GM21367 (cell line): ENCODE data around the gene CADM1.

Source experiments
- ATAC-seq: cut with Tn5 transposase; IDR thresholded peaks from one replicate; pipeline ENCODE4 v1.9.1; 2021; ENCODE audit not compliant: unreplicated experiment

The CADM1 gene

DNA sequence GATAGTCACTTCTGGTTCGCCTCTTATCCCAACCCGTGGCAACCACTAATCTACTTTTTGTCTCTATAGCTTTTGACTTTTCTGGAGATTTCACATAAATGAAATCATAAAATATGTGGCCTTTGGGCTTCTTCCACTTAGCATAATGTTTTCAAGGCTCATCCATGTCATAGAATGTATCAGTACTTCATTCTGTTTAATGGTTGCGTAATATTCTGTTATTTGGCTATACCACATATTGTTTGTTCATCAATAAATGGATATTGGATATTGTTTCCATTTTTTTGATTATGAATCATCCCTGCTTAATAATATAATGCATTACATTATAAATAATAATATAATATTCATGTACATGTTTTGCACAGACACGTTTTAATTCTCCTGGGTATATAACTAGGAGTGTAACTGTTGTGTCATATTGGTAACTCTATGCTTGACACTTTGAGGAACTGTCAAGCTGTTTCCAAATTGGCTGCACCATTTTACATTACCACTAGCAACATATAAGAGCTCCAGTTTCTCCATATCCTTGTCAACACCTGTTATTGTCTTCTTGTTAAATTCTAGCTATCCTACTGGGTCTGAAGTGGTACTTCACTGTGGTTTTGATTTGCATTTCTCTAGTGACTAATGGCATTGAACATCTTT, 181.5 kb downstream of the CADM1 start:
- no peak for ATAC-seq

DNA sequence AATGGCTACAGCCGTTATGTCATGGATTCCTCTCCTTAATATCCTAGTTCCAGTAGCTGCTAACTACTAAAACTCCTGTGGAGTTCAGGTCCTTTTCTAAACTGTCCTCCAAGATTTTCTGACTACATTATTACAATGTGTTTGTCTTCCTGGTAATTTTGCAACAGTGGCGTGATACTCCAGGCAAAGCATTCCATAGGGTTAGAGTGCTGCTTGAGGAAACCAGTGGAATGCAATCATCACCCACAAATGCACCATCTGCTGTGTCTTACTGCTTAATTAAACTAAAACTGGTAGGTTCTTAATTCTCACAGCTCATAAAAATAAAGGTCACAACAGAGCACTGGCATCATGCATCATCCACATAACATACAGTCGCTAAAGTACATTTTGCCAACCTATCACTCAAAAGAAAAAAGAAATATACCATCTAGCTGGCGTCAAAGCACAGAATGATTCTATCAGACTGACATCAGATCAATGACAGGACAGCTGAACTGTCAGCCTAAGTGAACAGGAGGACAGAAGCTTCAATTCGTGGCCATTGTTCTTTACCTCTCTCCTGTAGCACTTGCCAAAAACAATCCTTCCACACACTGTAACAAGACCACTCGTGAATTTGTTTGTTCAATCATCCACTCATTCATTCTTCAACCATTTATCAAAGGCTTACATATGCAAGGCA, 182.5 kb downstream of the CADM1 start:
- ATAC-seq = no peak

DNA sequence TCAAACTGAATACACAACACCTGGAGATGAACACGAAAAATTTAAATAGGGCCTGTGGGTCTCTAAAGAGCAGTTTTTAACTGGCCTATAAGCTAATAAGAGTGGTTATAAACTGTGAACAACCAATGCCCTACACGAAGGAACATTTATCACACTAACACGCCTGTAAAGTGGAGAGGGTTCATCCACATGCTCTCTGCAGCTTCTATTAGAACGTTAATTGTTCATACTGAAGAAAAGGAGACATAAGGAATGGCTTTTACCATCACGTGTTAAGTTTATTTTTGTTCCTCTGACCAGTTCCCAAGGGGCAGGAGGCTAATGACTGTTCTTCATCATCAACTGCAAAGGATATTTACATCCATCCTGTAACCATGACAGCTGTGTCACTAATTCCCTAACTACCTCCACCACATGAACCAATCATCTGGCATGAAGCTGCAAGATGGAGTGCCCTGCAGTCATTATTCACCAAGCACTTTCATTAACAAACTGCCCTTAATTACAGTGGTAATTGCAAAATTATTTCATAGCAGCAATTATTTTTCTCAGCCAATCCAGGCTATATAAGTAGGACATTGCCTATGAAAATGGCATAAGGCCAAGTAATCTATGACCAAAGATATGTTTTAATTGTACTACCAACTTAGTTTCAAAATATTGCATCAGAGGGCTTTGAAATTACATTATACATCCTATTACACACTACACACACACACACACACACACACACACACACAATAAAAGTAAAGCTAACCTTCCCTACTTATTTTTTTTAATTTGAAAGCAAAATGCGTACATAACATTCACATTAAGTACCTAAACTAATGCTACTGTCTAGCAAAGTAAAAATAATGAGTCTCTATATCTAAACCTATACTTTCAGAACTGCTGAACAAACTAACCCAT, 186.7 kb downstream of the CADM1 start:
- no peak for ATAC-seq

DNA sequence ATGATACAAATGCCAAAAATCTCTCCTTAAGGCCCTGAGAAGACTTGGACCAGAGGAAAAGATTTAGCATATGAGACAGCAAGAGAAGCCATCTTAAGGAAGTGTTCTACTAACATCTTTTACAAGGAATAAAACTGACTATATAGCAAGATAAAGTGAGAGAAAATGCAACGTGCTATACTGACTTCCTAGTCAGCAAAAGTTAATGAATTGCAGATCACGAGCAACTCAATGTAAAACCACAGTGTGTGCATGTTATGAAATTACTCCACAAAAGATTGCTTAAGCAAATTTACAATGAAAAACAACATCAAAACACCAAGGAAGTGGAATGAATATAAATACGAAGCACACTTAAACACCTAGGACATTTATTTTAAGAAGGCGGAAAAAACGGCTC, 187.5 kb downstream of the CADM1 start:
- ATAC-seq = no peak

DNA sequence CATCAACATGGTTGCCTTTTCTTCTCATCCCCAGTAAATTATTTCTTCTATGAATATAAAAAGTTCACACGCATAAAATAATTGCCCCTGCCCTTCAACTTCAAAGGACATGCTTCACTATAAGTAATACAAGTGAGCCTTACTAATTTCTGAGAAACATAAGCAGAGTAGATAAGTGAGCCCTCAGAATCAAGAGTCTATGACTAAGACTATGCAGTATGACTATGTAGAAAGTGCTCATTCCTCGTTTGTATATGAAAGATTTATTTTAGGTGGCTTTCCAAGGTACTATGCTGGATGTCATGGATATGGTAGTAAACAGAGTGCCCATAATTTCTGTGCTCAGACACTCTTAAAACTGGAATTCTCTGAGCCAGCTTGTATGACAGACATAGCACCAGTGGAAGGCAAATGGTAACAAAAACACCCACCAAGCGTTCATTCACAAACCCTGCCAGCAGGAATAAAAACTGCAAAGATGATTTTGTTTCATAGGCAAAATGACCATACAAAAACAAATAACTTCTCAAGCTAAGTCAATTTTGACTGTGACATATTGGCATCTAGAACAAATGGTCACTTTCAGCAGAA, 189.8 kb downstream of the CADM1 start:
- no peak for ATAC-seq

DNA sequence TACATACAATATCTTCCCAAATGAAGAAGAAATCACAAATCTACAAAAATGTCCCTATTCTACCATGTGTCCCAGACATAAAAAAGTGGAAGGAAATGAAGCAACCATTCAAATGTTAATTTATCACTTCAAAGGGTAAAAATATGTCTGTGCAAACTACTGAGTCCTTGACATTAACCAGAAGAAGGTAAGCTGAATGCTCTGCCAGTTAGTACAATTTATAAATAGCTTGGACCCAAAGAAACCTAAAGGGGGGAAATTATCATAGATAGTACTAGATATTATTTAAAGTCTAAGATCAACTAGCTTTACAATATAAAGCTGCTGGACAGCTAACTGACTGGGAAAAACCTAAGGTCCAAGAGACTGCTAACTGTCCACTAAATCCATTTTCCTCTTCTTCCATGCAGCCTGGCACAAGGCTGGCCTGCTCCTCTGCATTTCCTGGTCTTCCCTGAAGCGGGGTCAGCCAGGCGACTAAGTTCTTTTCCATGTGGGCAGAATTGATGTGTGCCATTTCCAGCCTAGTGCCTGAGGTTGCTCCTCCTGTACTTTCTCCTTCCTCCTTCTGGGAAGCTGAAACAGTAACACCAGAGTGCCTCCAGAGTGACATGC, 190.9 kb downstream of the CADM1 start:
- no peak for ATAC-seq

DNA sequence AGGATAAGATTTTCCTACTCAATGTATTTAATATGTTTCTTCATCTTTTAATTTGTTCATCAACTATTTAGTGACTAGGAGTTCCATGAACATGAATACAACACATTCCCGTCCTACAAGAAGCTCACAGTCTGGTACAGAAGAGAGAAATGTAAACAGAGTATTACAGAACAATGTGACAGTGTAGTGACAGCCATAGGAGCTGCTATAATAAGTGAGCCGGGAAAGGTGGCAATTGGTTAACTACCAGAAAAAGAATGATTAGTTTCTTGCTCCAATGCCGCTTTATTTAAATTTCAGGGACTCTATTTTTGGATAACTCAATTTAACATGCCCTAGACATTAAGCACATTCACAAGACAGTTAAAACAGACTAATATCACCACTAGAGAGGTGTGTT, 192.3 kb downstream of the CADM1 start:
- no peak for ATAC-seq

DNA sequence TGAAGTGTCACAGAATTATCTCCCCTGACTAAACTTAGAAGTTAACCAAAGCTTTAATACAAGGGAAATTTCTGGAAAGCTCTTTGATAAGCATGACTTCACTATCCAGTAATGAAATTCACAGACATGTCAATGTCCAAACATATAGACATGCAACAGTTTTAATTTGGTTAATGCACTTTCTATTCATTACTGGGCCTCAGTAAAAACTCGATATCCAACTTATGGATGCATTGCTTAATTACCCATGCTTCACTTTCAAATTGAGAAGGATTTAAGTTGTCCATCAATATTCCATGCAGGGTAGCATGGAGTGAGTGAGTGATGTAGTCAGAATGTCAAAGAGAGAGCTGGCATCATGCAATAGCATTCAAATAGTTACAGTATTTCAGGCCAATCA, 197.5 kb downstream of the CADM1 start:
- no peak for ATAC-seq

DNA sequence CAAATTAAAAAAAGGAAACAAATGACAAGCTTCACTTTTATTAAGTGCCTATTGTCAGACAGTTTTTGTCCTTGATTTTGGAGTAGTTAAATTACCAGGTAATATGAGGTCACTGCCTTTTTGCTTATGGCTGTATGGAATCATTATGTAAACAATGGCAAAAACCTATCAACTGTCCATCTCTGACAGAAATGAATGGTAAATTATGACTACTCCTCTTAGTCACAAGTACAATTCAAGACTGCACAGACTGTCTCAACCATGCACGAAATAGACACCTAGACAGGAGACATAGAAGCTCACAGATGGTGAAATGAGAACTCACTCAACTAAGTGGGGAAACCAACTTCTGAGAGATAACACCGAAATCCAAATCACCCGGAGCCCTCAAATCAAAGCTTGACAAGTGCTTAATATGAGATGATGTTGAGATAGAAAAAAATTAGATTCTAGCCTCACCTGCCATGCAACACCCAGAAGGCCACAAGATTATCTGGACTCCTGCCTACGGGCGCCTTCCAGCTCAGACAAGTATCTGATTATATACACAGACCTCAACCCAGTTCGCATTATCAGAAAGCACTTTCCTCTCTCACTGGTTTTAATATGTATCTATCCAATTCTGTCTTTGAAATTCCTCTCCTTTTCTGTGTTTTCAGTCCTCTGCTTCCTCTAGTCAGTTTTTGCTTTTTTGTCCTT, 199.3 kb downstream of the CADM1 start:
- ATAC-seq = no peak

DNA sequence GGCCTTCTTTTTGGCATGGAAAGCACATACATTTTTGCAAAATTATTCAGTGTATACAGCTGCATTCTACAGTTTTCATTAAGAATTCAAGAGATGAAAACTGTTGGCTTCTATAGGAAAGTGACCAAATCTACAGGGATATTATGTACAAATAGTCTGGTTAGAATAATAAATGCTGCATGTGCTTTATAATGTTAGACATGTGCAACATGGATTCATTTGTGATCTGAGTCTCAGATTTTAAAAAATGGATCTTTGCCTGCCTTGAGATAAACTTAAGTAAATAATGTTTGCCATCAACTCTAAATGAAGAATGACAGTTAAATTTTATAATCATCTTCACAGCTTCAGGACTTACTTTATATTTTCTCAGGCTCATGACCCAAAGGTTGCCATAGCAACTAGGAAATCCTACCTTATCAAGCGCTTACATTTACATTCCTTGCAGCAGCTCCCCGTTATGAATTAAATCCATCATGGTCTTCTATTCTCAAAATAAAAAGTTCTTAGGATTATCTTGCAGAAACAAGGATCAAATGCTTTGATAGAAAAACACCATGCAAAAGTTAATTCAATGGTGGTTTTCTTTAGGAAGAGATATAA, 200.2 kb downstream of the CADM1 start:
- no peak for ATAC-seq

DNA sequence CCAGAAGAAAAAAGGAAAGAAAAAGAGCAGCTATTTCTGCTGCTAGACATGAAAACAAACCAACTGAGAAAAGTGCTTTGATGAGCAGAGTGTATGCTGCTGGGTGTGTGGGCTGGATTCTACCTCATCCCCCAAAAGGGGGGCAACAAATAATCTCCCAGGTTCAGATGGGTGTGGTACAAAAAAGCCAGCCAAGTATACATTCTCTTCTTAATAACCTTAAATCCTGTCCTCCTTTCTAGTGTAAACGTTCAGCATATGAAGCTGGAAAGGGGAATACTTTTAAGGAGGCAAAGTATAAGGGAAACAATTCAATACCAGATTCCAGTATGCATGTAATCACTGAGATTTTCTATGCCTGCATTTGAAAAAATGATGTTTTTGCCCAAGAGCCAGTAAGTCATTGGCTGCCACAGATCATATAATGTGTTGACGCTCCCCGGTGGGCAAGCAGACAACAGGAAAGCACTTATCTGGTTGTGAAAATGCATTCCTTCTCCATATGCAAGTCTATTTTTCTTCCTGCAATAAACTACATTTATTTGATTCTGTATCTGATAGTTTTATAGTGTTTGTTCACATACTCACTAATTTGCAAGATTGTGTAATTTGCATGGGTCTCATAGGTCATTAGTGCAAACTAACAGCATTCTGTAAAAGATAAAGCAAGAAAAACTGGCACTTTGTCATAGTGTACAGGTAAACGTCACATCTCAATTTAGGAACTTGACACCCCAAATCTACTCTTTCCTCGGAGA, 201.1 kb downstream of the CADM1 start:
- no peak for ATAC-seq

DNA sequence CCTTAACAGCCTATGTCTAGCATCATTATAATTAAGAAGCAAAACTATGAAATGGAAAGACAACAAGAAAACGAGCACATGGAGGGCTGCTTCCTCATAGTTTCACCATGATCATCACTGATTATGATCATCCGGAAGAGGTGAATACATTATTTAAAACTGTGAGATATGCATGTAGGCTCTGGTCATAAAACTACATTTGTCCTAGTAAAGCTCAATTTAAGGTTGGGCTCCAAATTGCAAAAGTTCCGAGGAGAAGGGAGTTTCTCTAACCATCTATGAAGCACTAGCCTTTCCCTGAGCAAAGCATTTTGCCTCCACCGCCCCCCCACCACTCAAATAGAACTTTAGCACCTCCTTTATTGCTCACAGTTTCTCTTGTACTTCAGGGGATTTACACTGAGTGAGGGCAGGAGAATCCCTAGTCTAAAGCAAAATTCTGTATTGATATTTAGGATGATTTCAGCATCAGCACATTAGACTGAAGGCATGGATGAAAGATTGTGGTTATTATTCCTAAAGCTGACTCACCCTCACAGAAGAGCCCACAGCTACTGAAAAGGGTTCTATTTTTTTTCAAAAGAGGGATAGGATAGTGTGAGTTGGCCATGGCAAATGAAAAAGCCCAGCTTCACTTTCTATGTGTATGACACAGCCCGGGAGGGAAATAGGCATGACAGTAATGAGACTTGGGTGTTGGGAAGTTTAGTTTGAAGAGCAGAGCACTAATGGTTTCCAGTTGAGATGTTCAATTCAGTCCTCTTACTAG, 203.4 kb downstream of the CADM1 start:
- ATAC-seq = no peak

DNA sequence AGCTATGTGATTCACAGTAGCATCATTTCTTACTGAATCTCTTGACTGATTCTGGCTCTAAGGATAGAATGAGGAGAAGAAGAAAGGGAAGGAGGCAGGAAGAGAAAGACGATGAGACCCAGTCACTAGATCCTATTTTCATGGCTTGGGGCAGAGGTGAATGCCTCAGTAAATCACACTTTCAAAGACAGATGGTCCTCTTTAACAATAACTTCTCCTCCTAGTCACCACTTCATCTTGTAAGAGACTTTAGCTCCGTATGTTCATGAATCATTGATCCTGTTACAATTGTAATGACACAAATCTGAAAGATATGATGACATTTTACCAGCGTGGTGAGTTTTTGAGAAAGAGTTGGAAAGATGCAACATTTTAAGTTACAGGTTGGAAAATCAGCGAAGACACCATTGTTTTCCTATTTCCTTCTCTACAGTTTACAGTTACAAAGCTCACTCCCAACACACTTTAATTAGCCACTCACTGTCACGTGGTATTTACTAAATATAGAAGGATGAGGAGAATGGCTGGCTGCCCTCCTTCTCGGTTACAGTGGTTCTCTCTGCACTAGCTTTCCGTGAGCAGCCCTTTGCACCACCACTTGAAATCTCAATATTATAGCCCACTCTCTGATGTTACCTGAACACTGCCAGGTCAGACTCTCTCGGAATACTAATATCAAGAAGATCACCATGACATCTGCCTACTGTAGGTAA, 205.8 kb downstream of the CADM1 start:
- ATAC-seq = no peak

DNA sequence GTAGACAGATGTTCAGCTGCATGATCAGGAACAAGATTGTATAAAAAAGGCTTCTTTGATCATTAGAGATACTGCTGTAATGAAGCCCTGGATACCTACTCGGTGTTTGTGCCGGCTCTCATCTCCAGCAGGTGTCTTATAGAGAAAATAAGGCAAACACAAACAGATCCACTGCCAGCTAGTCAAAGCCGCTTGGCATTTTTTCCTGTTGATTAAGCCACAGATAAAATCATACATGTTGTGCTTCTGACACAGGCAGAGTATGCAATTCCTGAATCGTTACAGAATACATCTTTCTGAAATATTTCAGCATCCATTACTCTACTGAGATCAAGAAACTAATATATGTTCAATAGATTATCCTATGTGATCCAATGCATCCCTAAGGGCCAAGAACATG, 206.9 kb downstream of the CADM1 start:
- no peak for ATAC-seq

DNA sequence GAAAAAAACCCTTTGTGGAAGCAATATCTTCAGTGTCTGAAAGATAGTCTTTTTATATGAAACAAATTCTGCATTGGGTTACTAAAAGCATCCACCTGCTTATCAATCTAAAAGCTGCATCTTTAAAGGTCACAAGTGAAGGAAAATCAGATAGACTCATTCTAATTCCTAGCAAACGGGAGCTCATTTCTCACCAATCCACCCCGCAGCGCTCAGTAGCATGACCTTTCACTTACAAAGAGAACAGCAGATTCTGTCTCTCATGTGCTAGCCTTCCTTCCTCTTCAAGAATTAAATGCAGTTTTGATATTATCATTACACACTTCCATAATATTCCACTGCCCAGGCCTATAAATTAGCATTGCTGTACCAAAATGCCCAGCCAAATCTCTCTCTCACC, 212.9 kb downstream of the CADM1 start:
- no peak for ATAC-seq

DNA sequence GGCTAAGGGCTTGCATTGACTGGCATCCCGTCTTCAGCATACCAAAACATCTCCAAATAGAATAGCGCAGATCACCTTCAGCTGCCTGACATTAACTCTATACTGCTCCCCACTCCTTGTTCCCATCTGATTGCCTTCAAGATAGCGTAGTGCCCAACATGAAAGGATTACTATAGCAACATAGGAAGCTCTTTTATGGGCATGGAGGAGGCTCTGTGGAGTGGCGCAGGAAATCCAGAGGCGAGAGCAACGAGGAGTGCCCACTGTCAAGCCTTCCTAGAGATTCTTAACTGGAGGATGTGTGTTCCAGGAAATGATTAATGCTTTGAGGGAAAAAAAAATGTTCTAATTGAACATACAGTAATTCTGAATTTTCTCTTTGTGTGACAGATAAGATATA, 213.3 kb downstream of the CADM1 start:
- no peak for ATAC-seq

DNA sequence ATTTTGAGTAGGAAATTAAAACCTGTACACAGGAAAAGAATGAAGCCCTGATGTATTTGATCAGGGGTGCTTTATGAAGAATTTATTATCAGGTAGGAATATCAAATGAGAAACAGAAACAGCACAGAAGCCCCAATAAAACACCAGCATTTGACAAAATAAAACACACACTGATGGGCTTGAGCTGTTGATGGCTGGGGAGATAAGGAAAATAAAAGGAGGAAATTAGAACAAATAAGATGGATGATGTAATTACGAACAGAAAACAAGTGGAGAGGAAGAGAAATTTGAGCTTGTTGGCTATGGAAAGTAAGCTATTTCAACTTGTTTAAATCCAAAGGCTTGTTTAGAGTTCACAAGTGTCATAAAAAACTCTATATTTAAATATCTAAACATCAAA, 213.7 kb downstream of the CADM1 start:
- no peak for ATAC-seq

DNA sequence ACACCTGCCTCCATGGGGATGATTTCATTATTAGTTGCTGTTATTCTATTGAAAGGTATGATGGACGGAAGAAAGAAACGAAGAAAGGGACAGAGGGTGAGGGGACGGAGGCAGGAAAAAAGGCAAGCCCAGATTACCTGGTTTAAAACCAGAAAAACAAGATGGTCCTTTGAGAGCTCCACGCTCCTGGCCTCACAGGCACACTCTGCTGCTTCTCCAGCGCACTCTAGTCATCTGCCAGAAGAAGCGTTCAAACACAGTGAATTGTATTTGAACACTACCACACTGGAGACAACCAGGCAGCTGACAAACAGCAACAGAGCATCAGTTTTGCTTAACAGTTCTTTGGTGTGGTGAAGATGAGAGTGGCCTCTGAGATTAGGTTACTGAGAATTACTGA, 216.9 kb downstream of the CADM1 start:
- ATAC-seq = no peak
